H1 (cell line): ENCODE results near the gene FAM240A. TPM values are rescaled to one million over a fixed set of nuclear protein-coding genes. Genes with fewer than 3 reads are reported as not detected.

Experiments used
- BACH1 ChIP-seq: IDR thresholded peaks from 2 replicates; pipeline ENCODE4 v1.6.1; 2012; ENCODE audit warnings: low read length, improper control_type of control experiment
- GABPA ChIP-seq: IDR thresholded peaks from 2 replicates; pipeline ENCODE4 v1.6.1; 2011; ENCODE audit warnings: mild to moderate bottlenecking, low read length, moderate library complexity, borderline replicate concordance; ENCODE audit not compliant: insufficient read depth
- GTF2F1 ChIP-seq: IDR thresholded peaks from 2 replicates; pipeline ENCODE4 v1.6.1; 2012; ENCODE audit warnings: low read depth, low read length, improper control_type of control experiment, borderline replicate concordance
- KDM1A ChIP-seq: fragments of 200-600, 300-600 bp; sonication (generic); IDR thresholded peaks from 2 replicates; pipeline ENCODE4 v1.7.1; 2016; ENCODE audit warnings: mild to moderate bottlenecking, low read length, borderline replicate concordance
- SAP30 ChIP-seq: fragments of 300-600 bp; sonication (generic); IDR thresholded peaks from 2 replicates; pipeline ENCODE4 v1.7.1; 2012; ENCODE audit warnings: low read length, moderate library complexity, mild to moderate bottlenecking, inconsistent platforms; ENCODE audit not compliant: insufficient read depth, insufficient replicate concordance
- polyA plus RNA-seq, 7 experiments: library from polyadenylated mRNA; depleted of rRNA in 3 of 7; stranded (reverse) in 5 of 7; unstranded in 2 of 7; fragments of >200 nt in 5 of 7; fragments of 200-250 nt in 2 of 7; gene quantifications; 1 replicate in 5 of 7; 2 replicates in 1 of 7; 4 replicates in 1 of 7; pipeline versions ENCODE4 v1.2.1 to v1.2.3, GENCODE V29; 2011 to 2013; ENCODE audit warnings: missing spikeins in 2 of 7, mixed read lengths in 2 of 7
- total RNA-seq: library from RNA; stranded (reverse); fragmentation: NEBNext Ultra II Directional; extraction: Animal tissue kit (Norgen Biotek cat#: 25700); gene quantifications from 2 replicates; pipeline ENCODE4 v1.2.1, GENCODE V29; 2021
- TF ChIP-seq, protein P1 (sequence below): IDR thresholded peaks from 2 replicates; pipeline ENCODE4 v1.6.1; 2011; ENCODE audit warnings: low read length, improper control_type of control experiment

The FAM240A gene
- total and polyA plus RNA-seq, 2 of the 8 experiments (the other 6 are each of a cell fraction or from before 2014, with no cell fraction given): 0.08 TPM; not detected in 1

DNA sequence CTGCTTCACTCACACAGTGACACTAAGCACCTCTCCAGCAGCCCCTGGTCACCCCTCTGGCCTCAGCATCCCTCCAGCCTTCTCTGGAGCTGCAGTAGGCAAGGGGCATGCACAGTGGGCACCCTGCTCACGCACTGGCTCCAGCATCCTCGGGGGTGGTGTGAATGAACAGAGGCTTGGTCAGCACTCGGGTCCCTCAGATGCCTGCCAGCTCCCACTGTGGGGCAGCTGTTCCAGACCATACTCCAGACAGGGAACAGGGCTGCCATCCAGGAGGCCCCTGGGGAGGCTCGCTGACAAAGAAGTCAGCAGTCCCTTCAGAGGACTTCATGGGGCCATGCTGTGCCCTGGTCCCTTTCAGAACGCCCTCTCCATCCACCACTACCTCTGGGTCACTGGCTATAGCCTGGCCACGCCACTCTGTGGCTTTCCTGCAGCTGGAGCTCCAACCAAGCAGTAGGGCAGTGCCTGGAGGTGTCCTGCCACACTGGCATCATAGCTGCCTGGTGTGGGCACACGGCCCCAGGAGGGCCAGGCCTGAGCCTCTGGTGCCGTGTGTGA, 54.8 kb downstream of the FAM240A start (continued):
- no peak for TF ChIP-seq SAP30
- TF ChIP-seq GTF2F1: no peak
- TF ChIP-seq, protein P1, sequence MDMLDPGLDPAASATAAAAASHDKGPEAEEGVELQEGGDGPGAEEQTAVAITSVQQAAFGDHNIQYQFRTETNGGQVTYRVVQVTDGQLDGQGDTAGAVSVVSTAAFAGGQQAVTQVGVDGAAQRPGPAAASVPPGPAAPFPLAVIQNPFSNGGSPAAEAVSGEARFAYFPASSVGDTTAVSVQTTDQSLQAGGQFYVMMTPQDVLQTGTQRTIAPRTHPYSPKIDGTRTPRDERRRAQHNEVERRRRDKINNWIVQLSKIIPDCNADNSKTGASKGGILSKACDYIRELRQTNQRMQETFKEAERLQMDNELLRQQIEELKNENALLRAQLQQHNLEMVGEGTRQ: no peak
- no peak for TF ChIP-seq GABPA
- TF ChIP-seq BACH1: no peak
- TF ChIP-seq KDM1A: no peak
